HepG2 (cell line): ENCODE data around the gene BAZ1A. TPM values are rescaled to one million over a fixed set of nuclear protein-coding genes. Genes with fewer than 3 reads are reported as not detected.
A peak's percentile ranks its signal among the peaks of the same experiment; 100 is the strongest.

Experiments used
- ATAD3A ChIP-seq: sonication (generic); formaldehyde crosslinking; IDR thresholded peaks from 2 replicates; pipeline ENCODE4 v1.4.0; 2020; ENCODE audit warnings: missing genetic modification reagents
- CBFB ChIP-seq: sonication (generic); formaldehyde crosslinking; IDR thresholded peaks from 2 replicates; pipeline ENCODE4 v1.4.0; 2020; ENCODE audit warnings: missing genetic modification reagents
- FOXO1 ChIP-seq: sonication (generic); formaldehyde crosslinking; IDR thresholded peaks from 2 replicates; pipeline ENCODE4 v1.4.0; 2020; ENCODE audit warnings: missing genetic modification reagents
- HNRNPUL1 ChIP-seq: fragments of 200-400 bp; formaldehyde crosslinking; IDR thresholded peaks from 2 replicates; pipeline ENCODE4 v1.6.1; 2017; ENCODE audit warnings: low read depth, mild to moderate bottlenecking, low read length, moderate library complexity
- MTA3 ChIP-seq: sonication (generic); formaldehyde crosslinking; IDR thresholded peaks from 2 replicates; pipeline ENCODE4 v1.4.0; 2020; ENCODE audit warnings: missing genetic modification reagents
- NFE2 ChIP-seq: sonication (generic); formaldehyde crosslinking; IDR thresholded peaks from 2 replicates; pipeline ENCODE4 v1.4.0; 2020; ENCODE audit warnings: missing genetic modification reagents
- STAG1 ChIP-seq: sonication (generic); formaldehyde crosslinking; IDR thresholded peaks from 2 replicates; pipeline ENCODE4 v1.4.0; 2020; ENCODE audit warnings: missing genetic modification reagents
- THYN1 ChIP-seq: sonication (generic); formaldehyde crosslinking; IDR thresholded peaks from 2 replicates; pipeline ENCODE4 v1.8.1; 2023; ENCODE audit warnings: low read depth, mild to moderate bottlenecking, moderate library complexity, missing genetic modification reagents, borderline replicate concordance
- YEATS4 ChIP-seq: sonication (generic); formaldehyde crosslinking; IDR thresholded peaks from 2 replicates; pipeline ENCODE4 v1.4.0; 2020; ENCODE audit warnings: missing genetic modification reagents, borderline replicate concordance
- ZNF280B ChIP-seq: sonication (generic); formaldehyde crosslinking; IDR thresholded peaks from 2 replicates; pipeline ENCODE4 v1.5.0; 2020; ENCODE audit warnings: missing genetic modification reagents, mild to moderate bottlenecking, borderline replicate concordance
- ZNF44 ChIP-seq: sonication (generic); formaldehyde crosslinking; IDR thresholded peaks from 2 replicates; pipeline ENCODE4 v1.5.1; 2020; ENCODE audit warnings: mild to moderate bottlenecking, missing genetic modification reagents
- ZNF782 ChIP-seq: sonication (generic); formaldehyde crosslinking; IDR thresholded peaks from 2 replicates; pipeline ENCODE4 v1.4.0; 2020; ENCODE audit warnings: missing genetic modification reagents, mild to moderate bottlenecking, borderline replicate concordance
- ZSCAN5A ChIP-seq: sonication (generic); formaldehyde crosslinking; IDR thresholded peaks from 2 replicates; pipeline ENCODE4 v1.8.0; 2022; ENCODE audit warnings: mild to moderate bottlenecking, missing genetic modification reagents, borderline replicate concordance
- polyA plus RNA-seq, 8 experiments: library from polyadenylated mRNA; depleted of rRNA in 3 of 8; stranded (reverse) in 7 of 8; unstranded in 1 of 8; fragments of >200 nt; fragmentation: Illumina TruSeq in 4 of 8; extraction: Trizol in 4 of 8; gene quantifications; 2 replicates each; pipeline versions ENCODE4 v1.2.1 to v1.2.3, GENCODE V29; 2011 to 2016; ENCODE audit warnings: low read depth in 4 of 8, missing spikeins in 1 of 8, mixed read lengths in 1 of 8; ENCODE audit not compliant: insufficient read depth in 1 of 8
- total RNA-seq, 5 experiments: library from RNA; depleted of rRNA; stranded (reverse); fragments of >200 nt; fragmentation: Illumina TruSeq; extraction: Trizol; gene quantifications; 2 replicates each; pipeline ENCODE4 v1.2.3, GENCODE V29; 2016; ENCODE audit warnings: low read depth in 1 of 5
- TF ChIP-seq, protein P1 (sequence below): sonication (generic); formaldehyde crosslinking; IDR thresholded peaks from 2 replicates; pipeline ENCODE4 v1.8.0; 2022; ENCODE audit warnings: mild to moderate bottlenecking, missing genetic modification reagents, moderate library complexity
- TF ChIP-seq, protein P2 (sequence below): sonication (generic); formaldehyde crosslinking; IDR thresholded peaks from 2 replicates; pipeline ENCODE4 v1.4.0; 2020; ENCODE audit warnings: mild to moderate bottlenecking, missing genetic modification reagents, borderline replicate concordance
- TF ChIP-seq, protein P3 (sequence below): sonication (generic); formaldehyde crosslinking; IDR thresholded peaks from 2 replicates; pipeline ENCODE4 v1.8.0; 2022; ENCODE audit warnings: missing genetic modification reagents, mild to moderate bottlenecking, borderline replicate concordance
- TF ChIP-seq, protein P4 (sequence below): IDR thresholded peaks from 2 replicates; pipeline ENCODE4 v1.6.1; 2016

The BAZ1A gene
- total and polyA plus RNA-seq, 2 of the 13 experiments (the other 11 are each of a cell fraction or from before 2014, with no cell fraction given): 20.9 to 56.8 TPM

DNA sequence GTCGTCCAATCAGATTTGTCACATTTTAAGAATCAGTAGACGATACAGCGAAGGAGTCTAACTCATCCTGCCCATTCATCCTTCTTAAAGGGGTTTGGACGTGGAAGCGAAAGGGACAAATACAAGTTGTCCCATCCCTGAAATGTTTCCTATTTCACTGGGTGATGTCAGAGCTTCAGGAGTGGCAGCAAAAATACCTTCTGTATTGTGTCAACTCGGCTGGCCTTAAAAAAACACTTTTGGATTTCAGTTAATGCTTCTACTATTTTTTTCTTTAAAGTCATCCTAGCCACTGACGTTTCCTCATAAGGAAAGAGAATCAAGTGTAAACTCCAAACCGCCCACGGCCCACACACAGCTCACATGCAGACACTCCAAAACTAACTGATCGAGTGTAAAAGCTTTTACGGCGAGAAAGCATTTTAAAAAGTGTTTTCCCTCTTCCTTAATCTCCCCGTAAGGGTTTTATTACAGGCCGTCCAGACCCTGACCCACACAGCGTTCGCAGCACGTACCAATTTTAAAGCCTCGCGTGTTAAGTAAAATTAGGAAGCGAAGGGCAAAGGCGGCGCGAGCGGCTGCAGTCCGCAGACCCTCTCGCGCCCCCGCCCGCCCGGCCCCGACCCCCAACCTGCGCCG lies 161.4 kb downstream of the BAZ1A start (continued):
- TF ChIP-seq, protein P1, sequence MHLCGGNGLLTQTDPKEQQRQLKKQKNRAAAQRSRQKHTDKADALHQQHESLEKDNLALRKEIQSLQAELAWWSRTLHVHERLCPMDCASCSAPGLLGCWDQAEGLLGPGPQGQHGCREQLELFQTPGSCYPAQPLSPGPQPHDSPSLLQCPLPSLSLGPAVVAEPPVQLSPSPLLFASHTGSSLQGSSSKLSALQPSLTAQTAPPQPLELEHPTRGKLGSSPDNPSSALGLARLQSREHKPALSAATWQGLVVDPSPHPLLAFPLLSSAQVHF (CRISPR knock-in tag): no peak
- TF ChIP-seq STAG1 (CRISPR knock-in tag) (no peak), MTA3 (CRISPR knock-in tag) (no peak), CBFB (CRISPR knock-in tag) (no peak), ZNF44 (CRISPR knock-in tag) (peak; percentile 59), FOXO1 (CRISPR knock-in tag) (no peak), ZNF782 (CRISPR knock-in tag) (no peak), NFE2 (no peak), THYN1 (CRISPR knock-in tag) (no peak; the same call in 1 of the 2 replicates), YEATS4 (CRISPR knock-in tag) (no peak), ZSCAN5A (CRISPR knock-in tag) (0 out of 2 replicates have a peak, but pooled peaks have one; percentile 26), ZNF280B (CRISPR knock-in tag) (no peak), ATAD3A (CRISPR knock-in tag) (no peak), HNRNPUL1 (no peak)
- TF ChIP-seq, protein P2, sequence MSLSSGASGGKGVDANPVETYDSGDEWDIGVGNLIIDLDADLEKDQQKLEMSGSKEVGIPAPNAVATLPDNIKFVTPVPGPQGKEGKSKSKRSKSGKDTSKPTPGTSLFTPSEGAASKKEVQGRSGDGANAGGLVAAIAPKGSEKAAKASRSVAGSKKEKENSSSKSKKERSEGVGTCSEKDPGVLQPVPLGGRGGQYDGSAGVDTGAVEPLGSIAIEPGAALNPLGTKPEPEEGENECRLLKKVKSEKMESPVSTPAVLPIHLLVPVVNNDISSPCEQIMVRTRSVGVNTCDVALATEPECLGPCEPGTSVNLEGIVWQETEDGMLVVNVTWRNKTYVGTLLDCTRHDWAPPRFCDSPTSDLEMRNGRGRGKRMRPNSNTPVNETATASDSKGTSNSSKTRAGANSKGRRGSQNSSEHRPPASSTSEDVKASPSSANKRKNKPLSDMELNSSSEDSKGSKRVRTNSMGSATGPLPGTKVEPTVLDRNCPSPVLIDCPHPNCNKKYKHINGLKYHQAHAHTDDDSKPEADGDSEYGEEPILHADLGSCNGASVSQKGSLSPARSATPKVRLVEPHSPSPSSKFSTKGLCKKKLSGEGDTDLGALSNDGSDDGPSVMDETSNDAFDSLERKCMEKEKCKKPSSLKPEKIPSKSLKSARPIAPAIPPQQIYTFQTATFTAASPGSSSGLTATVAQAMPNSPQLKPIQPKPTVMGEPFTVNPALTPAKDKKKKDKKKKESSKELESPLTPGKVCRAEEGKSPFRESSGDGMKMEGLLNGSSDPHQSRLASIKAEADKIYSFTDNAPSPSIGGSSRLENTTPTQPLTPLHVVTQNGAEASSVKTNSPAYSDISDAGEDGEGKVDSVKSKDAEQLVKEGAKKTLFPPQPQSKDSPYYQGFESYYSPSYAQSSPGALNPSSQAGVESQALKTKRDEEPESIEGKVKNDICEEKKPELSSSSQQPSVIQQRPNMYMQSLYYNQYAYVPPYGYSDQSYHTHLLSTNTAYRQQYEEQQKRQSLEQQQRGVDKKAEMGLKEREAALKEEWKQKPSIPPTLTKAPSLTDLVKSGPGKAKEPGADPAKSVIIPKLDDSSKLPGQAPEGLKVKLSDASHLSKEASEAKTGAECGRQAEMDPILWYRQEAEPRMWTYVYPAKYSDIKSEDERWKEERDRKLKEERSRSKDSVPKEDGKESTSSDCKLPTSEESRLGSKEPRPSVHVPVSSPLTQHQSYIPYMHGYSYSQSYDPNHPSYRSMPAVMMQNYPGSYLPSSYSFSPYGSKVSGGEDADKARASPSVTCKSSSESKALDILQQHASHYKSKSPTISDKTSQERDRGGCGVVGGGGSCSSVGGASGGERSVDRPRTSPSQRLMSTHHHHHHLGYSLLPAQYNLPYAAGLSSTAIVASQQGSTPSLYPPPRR (CRISPR knock-in tag): no peak
- TF ChIP-seq, protein P3, sequence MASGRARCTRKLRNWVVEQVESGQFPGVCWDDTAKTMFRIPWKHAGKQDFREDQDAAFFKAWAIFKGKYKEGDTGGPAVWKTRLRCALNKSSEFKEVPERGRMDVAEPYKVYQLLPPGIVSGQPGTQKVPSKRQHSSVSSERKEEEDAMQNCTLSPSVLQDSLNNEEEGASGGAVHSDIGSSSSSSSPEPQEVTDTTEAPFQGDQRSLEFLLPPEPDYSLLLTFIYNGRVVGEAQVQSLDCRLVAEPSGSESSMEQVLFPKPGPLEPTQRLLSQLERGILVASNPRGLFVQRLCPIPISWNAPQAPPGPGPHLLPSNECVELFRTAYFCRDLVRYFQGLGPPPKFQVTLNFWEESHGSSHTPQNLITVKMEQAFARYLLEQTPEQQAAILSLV (CRISPR knock-in tag): no peak
- TF ChIP-seq, protein P4, sequence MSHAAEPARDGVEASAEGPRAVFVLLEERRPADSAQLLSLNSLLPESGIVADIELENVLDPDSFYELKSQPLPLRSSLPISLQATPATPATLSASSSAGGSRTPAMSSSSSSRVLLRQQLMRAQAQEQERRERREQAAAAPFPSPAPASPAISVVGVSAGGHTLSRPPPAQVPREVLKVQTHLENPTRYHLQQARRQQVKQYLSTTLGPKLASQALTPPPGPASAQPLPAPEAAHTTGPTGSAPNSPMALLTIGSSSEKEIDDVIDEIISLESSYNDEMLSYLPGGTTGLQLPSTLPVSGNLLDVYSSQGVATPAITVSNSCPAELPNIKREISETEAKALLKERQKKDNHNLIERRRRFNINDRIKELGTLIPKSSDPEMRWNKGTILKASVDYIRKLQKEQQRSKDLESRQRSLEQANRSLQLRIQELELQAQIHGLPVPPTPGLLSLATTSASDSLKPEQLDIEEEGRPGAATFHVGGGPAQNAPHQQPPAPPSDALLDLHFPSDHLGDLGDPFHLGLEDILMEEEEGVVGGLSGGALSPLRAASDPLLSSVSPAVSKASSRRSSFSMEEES: no peak
